ENCODE data around the gene IL1B.
"Not testable (repeated sequence)": the region's sequence is repeated elsewhere in the genome, so short reads cannot be mapped to it uniquely, and the experiment has no call there.

Gene IL1B

DNA sequence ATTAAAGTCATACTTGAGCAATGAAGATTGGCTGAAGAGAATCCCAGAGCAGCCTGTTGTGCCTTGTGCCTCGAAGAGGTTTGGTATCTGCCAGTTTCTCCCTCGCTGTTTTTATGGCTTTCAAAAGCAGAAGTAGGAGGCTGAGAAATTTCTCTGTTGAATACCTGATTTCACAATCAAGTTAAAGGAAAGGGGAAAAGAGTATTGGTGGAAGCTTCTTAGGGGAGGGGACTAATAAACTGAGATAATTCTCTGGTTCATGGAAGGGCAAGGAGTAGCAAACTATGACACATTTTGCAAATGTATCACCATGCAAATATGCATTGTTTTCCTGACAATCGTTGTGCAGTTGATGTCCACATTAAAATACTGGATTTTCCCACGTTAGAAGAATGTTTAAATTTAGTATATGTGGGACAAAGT lies at the start of gene IL1B:
Gene IL1B (minus strand): TSS at position 85 of the 423 bp plus-strand sequence. CDS start 550 bp downstream, outside the sequence.
- peak; percentile 65 for DNase-seq

DNA sequence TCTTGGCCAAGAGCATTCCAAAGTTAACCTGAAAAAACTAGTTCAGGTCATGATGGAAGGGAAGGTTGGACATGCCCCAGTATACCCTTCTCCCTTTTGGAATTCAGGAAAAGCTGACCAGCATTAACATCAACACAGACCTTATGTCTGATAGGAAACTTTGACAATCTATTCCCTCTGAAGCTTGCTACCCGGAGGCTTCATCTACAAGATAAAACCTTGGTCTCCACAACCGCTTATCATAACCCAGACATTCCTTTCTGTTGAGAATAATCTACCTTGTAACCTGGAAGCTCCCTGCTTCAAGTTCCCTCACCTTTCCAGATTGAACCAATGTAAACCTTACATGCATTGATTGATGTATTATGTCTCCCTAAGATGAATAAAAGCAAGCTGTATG lies 49.7 kb upstream of the IL1B start:
- DNase-seq = no peak

DNA sequence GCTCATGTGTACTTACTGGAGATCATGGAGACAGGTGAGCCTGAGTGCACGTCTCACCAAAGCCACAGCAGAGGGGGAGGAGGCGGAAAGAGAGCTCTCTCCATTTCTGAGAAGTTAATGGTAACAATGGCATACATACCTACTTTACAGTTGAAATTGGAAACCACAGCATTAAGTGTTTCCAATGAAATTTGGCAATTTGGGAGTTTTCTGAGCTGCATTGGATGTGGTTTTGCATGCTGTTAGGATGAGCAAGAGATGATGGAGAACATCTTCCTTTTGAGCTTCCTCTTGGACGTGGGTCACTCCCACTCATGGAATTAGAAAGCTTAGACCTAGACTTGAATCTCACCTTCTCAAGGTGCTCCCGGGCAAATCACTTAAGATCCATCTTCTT lies 48.9 kb upstream of the IL1B start:
- DNase-seq = peak; percentile 20

DNA sequence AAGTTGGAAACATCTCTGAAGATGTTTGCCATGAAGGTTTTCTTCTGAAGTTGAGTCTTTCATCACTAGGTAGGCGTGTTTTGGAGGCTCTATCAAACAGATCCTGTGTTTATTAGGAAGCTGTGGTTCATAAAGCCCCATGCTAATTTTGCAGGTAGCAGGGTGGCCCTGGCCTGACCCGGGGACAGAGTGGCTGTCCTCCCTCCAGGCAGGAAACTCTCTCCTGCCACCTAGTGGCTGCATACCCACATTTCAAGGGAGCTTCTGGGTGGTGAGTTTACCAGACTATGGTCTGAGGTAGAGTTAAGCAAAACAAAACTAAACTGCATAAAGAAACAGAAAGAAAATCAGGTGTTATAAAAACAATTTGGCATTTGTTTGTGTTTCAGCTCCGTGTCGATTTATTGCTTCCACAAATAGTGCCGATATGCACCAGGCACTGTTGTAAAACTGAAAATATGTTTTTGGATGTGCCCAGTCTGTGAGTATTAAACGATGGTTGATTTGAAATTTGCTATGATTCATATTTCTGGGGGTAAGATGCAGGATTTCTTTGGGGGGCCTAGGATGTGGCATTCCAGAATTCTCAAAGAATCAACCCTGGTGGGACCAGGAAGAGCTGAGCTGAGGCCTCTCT lies 48.4 kb upstream of the IL1B start:
- peak; percentile 23 for DNase-seq

DNA sequence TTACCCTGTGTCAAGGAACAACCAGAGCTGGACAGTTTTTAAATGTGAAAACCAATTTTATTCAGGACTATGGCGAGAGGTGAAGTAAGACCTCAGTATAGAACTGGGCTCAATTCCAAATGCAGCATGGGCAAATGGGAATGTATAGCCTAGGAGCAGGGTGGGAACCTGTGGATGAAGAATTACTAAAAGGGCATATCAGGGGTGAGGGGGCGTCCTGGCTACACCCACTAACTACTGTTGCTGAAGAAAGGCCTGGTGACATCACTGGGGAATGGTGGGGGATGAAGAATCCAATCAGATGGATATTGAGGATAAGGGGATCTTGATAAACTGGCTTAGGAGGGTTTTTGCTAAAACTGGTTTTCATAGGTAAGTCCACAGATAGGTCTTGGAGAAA lies 47.1 kb upstream of the IL1B start:
- no peak for DNase-seq

DNA sequence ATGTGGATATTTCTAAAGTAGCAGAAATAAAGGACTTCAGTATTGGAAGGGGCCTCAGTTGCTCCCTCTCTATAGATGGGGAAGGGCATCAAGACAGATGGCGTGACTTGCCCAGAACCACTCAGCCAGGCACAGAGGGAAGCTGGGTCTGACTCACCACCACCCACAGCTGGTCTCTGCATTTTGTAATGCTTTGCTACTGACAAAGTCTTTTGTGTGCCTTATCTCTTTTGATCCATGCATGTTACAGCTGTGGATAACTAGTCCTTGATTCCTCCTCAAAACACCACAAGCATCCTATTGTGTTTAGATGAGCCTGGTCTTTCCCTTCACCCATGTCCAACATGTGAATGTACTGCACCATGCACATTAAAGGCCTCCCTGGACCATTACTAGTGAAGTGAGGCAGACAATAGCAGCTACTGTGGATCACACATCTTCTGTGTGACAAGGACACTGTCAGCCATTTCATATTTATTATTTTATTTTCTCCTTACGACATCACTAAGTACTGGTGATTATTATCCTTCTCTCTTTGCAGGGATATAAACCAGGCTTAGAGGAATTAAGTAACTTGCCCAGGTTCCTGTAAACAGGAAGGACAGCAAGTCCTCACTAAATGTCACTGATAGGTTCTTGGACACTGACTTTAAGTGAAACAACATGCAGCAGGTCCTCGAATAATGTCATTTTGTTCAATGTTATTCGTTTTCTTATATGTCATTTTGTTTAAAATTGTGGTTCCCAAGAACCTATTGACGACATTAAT lies 44.8 kb upstream of the IL1B start:
- DNase-seq = peak; percentile 76

DNA sequence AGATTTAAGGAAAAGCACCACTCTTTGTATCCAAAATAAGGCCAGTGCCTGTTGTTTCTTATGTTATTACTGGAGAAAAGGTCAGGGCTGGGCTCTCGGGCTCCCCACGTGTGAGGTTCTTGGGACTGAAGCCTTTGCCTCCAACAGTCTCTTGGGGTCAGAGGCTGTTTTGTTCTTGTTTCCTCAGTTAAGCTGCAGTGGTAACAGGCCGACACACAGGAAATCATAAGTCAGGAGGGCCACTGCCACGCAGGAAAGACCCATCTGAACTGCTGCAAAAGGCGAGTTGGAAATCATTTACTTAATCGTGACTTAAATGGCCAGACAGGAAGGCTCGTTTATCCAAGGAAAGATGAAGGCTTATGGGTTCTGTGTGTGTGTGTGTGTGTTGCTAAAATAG lies 44.1 kb upstream of the IL1B start:
- DNase-seq = no peak

DNA sequence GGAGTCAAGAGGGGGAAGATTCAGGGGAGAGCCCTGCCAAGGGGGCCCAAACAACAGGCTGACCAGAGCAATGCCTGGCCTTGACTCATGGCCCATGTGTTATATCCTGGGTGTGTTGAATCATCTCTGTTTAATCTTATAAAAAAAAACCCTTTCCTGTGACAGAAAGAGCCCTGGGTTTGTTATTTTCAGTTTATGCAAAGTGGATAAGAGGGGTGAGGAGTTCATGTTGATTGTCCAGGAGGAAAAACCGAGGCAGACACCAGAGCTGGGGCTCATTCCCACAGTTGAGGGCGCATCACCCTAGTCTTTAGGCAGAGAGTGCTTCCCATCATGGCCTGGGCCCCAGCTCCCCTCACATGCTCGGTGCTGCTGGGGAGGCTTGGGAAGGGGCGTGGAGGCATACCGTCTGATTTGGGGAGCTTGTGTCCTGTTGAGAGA lies 43.5 kb upstream of the IL1B start:
- peak; percentile 38 for DNase-seq

DNA sequence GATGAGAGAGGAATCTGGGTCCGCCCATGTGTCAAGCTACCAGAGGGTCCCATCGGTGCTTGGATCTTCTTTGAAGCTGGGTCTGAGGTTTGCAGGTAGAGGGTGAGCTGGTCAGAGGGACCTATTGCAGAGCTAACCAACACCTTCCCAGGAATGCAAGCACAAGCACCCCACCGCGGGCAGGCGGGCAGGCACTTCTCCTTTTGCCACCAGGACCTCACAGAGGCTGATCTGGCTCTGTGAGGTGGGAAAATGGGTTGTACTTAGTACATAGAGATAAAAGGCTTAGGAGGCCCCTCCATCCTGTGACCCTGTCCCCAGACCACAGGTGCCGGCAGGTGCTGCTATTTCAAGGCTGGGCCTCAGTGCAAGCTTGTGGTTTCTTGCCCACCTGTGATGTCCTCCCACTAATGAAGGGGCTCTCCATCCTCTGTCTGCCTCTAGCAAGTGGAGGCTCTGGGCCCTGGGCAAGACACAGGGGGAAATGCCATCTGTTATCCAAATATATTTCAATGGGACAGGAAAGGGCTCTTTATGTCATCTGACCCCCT lies 43.0 kb upstream of the IL1B start:
- no peak for DNase-seq

DNA sequence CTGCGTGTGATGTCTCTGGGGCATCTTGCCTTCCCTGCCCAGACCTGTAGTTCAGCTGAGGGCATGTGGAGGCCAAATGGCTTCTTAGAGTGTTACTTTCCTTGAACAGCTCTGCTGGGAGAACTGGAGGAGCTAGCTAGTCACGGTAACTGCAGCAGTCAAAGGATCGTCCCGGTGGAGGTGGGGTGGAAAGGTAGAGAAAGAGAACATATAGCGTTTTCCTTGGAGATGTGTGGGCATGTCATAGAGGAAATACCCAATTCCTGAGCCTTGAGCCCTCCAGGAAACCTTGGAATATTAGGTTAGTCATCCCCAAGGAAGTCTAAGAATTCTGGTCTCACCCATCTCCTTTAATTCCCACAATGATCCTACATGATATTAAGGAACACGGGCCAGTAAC lies 40.8 kb upstream of the IL1B start:
- peak; percentile 54 for DNase-seq

DNA sequence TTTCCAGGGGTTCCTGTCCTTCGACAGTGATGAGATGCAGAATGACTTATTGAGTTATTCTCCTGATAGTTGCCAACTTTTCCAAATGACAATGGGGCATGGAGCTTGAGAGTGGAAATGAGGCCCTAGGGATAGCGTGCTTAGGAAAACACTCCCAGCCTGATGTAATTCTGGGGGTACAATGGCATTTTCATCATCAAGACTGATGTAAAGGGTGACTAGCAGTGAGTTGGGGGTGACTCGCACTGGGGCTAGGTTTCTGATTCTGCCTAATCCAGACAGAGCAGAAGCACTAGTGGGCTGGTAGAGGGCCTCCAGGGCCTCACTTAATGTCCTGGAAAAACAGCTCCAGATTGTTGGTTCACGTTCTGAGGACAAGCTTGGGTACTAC lies 40.4 kb upstream of the IL1B start:
- DNase-seq = peak; percentile 8

DNA sequence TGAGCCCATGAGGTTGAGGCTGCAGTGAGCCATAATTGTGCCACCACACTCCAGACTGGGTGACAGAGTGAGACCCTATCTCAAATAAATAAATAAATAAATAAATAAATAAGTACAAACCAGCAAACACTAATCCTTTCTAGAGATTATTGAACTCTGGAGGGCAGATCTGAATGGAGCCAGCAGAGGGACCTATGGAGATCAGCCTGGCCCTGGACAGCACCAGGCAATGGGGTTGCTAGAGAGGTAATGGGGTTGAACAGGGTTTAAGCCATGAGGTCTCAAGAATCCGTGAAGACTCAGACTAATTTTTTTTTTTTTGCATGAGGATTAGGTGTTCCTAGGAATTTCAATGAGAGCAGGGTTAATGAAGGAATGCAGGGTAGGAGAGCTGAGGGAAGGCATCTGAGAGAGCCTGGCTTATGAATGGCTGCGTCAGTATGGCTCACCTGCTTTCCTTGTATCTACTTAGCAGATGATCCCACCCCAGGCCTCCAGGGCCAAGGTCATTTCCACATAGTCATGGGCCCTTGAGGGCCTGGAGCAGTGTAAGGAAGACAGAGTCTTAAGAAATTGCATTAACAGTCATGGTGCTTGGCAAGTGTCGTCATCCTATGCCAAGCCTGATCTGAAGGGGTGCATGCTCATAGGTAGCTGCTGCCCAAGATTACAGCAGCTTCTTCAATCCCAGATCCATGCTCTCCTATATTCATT lies 39.8 kb upstream of the IL1B start:
- no peak for DNase-seq

DNA sequence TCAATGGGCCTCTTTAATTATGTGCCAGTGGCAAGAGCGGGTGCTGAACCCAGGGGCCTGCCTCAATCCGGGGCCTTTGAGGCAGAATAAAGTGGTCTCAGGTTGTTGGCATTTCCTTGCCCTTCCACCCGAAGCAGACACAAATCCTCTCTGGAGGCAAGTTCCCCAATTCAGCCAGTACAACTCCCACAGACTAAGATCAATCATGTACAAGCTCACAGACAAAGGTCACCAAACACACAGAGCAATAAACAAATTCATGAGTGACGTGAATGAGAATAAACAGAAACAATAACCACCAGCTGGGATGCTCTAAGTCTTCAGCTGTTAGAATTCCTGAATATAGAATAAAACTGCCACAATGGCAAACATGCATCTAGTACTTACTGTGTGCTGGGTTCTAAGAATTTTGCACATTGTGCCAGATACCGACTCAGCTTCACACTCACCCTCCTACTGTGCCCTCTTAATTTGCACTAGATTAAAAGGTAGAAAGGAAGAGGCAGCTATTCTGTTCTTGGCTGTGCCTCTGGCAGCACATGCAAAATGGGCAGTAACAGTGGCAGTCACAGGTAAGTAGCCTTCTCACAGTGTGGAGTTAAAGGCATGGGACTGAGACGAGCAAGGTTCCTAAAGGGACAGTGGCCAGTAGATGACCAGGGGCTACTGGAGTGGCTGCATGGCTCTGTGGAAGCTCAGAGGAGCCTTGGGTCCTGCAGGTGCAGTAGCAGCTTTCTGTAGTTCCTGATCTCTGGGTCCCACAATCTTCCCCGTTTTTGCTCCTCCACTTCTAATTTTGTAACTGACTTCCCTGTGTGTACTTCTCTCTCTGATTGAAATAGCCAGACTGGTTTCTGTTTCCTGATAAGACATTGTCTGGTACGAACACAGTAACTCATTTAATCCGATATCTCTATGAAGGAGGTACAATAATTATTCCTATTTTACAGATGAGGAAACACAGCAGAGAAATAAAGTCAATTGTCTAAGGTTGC lies 34.6 kb upstream of the IL1B start:
- DNase-seq = no peak

DNA sequence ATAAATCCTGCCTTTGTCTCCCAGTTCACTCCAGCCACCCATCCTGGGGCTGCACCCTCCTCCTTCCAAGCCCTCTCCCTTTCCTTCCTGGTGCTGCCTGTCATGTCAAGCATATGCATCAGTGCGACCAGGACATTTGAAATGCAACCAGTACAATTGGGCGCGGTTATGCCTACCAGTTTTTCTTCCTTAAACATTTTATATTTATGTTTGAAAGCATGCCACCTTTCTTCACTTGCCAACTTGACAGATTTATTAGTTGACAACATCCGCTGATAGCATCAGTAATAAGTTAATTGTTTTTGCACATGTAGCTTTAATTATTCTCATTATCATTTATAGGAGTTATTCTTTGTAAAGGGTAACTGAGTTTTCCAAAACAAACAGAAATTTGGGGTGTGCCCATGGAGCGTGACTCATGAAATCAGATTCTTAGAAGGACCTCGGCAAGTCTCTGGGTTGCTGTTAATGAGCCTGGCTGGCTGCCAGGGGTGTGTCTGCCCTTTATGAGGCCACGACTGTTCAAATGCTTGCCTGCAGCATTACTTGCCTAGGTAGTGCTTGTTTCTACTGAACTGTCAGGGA lies 32.8 kb upstream of the IL1B start:
- DNase-seq = peak; percentile 81

DNA sequence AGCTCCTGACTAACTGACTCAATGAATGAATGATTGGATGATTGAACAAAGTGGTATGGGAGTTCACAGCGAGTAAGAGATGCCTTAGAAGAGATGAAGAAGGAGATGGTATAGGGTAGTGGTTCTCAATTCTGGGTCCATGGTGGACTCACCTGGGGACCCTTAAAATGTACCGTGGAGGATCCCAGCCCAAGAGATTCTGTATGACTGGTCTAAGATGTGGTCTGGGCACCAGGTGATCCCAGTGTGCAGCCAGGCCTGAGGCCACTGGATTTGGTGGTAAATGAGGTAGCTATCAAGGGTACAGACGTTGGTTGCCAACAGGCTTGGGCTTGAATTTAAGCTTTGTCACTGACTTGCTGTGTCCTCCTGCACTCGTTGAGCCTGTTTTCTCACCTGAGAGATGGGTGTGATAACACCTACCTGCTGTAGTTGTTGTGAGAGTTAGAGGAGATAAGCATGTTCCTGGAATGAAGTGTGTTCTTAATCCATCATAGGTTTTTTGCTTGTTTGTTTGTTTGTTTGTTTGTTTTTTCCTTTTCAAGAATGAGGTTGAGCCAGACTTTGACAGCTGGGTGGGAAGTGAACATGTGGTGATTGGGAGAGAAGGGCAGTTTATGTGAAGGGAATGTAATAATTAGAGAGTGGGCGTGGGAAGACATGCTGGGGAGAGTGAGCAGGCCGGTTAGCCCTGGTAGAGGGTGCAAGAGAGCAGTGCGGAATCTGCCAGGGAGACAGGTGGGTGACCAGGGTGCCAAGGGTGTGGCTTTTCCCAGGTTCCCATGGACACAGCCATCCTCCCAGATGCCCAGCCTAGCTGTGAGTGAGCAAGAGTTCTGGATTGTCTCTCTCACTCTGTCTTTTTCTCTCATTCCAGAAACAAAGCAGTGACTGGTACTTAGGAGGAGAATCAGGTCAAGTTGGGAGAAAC lies 31.4 kb upstream of the IL1B start:
- DNase-seq = no peak

DNA sequence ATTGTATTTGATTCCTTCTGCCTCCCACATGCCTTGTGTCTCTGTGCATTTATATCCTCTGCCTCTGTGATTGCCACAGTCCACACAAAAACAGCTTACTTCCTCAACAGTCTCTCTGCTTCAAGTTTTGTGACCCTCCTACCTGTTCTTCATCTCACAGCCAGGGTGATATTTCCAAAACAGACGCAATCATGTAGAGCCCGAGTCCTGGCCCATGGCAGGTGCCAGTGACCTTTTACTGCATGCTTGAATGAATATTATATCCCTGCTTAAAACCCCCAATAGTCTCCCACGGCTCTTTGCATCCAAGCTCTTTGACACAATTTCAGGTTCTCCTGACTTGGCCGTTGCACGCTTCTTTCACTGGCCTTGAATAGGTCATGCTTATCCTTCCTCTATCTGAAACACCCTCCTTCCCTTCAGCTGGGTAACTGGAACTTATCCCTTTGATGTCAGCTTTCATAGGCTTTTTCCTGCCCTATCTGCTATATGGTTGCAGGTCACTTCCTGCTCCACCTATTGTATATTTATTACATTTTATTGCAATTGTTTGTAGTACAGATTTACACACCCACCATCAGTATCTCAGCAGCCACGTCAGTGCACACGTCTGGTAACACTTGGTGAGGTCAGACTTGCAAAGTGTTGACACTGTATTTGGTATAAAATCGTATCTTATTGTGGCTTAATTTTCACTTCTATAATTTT lies 29.7 kb upstream of the IL1B start:
- no peak for DNase-seq

DNA sequence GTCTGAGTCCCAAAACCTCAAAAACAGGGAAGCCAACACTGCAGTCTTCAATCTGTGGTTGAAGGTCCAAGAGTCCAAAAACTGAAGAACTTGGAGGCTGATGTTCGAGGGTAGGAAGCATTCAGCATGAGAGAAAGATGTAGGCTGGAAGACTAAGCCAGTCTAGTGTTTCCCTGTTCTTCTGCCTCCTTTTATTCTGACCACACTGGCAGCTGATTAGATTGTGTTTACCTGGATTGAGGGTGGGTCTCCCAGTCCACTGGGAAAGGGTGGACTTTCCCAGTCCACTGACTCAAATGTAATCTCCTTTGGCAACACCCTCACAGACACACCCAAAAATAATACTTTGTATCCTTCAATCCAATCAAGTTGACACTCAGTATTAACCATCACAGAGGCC lies 27.5 kb upstream of the IL1B start:
- no peak for DNase-seq

DNA sequence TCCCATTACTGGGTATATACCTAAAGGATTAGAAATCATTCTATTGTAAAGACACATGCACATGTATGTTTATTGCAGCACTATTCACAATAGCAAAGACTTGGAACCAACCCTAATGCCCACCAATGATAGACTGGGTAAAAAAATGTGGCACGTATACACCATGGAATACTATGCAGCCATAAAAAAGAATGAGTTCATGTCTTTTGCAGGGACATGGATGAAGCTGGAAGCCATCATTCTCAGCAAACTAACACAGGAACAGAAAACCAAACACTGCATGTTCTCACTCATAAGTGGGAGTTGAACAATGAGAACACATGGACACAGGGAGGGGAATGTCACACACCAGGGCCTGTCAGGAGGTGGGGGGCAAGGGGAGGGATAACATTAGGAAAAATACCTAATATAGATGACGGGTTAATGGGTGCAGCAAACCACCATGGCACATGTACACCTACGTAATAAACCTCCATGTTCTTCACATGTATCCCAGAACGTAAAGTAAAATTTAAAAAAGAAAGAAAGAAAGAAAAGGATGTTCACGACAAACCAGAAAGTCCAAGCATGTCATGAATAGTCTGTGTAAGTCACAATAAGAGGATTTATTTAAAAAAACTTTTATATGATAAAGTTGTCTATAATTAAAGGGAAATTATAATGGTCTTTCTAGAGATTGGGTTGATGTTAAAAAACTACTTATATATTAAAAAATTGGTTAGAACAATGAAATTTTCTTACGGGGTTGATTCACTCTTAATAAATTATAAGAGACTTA lies 23.0 kb upstream of the IL1B start:
- not testable (repeated sequence) for DNase-seq

DNA sequence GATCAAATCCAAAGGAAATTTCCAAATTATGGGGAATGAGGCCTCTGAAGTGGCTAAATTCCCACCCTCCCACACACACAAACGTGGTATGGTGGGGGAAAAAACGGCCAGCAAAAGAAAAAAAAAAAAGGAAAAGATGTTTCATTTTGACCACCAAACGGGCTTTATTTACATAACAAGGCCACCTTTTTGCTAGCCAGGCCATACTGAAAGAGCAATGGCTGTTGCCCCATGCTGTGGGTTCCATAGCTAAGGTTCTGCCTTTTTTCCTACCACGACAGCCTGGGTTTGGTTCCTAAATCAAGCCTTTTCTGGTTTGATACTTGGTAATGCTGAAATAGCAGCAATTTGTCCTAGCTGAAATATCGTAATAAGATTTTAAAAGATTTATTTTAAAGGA lies 14.0 kb upstream of the IL1B start:
- no peak for DNase-seq
